HG02938 (cell line): ENCODE results near the gene SLC34A1.
A peak's percentile ranks its signal among the peaks of the same experiment; 100 is the strongest.
"Not testable (repeated sequence)": the region's sequence is repeated elsewhere in the genome, so short reads cannot be mapped to it uniquely, and the experiment has no call there.

ENCODE experiments used
- ATAC-seq: cut with Tn5 transposase; IDR thresholded peaks from one replicate; pipeline ENCODE4 v1.9.1; 2021; ENCODE audit warnings: mild to moderate bottlenecking, moderate library complexity; ENCODE audit not compliant: unreplicated experiment

Gene SLC34A1

DNA sequence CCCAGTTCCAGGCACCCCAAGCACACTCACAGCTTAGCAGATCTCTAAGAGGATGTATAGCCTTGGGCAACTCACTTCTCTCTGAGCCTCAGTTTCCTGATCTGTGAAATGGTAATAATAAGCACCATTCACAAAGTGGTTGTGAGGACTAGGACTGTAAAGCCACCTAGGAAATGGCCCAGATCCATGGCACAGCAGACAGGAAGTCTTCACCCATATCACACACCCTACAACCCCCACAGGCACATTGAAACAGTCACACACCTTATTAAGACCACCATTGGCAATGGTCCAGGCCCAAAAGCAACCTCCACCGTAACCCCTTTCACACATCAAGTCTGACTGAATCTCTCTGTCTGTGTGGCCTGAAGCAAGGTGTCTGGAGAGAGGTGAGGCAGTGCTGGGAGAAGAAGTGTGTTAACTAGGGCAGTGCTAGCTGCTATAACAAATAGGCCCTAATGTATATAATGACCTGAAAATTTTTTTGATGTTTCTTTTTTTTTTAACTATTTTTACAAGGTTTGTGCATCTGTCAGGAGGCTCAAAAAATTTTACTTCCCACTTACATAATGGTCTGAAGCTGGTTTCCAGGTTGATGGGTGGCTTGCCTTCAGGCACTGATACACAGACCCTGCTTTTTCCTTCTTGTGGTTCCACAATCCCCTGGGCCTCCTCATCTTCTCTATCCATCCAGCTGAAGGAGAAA is 28.9 kb upstream of the SLC34A1 start:
- ATAC-seq: no peak

DNA sequence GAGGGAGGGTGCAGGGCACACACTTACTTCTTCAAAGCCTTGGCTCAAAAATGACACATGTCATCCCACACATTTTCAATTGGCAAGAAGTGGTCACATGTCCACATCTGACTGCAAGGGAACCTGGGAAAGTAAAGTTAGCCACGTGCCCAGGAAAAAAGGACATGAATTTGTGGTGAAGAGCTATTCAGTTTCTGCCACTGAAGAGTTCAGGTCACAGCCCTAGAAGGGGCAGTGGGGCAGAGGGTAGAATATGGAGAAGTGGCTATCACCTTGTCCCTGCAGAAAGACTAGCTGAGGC is 28.4 kb upstream of the SLC34A1 start:
- ATAC-seq: no peak

DNA sequence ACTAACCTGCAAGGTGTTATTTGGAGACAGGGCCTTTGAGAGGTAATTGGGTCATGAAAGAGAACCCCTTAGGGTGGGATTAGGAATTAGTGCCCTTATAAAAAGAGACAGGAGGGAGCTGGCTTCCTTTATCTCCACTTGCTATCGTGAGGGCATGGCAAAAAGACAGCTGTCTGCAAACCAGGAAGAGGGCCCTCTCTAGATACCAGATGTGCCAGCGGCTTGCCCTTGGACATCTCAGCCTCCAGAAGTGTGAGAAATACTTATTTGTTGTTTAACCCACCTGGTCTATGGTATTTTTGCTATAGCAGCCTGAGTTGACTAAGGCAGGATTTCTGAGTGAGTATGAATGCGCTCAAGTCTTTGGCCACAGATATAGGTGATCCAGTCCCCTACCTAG is 27.5 kb upstream of the SLC34A1 start:
- ATAC-seq: no peak

DNA sequence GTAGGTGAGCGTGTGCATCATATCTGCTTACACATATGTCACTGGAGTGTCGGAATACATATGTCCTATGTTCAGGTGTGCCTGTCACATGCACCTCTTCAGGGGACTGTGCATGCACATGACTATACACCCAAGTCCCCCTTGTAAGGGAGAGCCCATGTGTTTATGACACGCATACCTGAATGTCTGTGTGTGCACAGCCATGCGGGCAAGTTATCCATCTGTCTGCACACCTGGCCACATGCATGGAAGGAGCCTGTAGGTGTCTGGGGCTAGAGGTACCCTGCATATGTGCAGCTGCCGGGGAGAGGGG is 27.1 kb upstream of the SLC34A1 start:
- no peak for ATAC-seq

DNA sequence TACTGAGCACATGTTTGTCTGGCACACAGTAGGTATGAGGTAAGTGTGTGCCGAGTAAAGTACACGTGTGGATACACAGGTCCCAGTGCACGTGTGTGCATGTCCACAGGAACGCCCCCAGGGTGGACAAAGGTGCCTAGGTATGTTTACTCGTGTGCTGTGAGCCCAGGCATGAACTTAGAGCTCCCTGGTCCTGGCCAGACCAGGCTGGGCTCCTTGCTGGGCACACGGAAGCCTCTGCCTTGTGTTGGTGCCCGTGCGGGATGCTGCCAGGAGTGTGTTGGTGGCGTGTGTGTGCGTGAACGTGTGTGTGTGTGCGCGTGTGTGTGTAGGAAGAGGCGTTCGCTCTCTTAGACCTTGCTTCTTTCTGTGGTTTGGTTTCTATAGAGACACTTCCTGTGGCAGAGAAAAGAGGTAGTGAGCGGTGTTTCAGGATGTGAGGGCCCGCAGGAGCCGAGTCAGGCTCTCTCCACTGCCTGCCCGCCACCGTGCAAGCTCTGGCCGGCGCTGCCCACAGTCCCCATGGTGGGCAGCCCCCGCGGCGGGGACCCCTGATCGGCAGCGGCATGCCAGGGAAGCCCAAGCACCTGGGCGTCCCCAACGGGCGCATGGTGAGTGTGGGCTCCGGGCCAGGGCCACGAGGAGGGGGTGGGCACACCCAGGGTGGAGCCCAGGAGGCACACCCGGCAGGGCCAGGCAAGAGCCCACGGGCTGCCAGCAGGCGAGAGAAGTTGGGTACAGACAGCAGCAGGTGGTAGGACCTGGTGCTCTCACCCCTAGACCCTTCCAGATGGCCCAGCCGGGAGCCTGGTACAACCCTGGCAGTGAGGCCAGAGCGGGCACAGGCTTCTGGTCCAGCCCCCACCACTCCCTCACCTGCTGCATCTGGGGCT is 26.5 kb upstream of the SLC34A1 start, which contains the start of gene RGS14:
Gene RGS14 (plus strand): TSS at position 466 of the 893 bp plus-strand sequence. CDS start 101 bp downstream, at position 567.
- peak; percentile 93 for ATAC-seq

DNA sequence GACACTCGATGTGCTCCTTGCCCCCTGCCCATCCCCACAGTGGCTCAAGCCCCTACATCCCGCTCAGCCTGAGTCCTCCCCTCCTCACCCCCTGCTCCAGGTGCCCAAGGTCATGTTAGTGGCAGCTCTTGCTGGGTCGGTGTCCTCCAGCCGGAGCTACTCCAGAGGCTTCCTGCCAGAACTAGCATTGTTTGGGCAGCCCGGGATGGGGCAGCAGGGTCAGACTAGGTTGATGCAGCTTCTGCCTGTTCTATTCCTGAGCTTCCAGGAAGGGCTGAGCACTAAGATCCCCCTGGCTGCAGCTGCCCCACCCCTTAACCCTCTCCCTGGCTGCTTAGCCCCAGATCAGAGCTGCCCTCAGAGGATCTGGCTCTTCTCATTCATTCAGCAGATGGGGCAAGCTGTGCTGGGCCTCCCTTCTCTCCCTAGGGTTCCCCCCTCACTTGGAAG is 25.8 kb upstream of the SLC34A1 start:
- ATAC-seq: no peak

DNA sequence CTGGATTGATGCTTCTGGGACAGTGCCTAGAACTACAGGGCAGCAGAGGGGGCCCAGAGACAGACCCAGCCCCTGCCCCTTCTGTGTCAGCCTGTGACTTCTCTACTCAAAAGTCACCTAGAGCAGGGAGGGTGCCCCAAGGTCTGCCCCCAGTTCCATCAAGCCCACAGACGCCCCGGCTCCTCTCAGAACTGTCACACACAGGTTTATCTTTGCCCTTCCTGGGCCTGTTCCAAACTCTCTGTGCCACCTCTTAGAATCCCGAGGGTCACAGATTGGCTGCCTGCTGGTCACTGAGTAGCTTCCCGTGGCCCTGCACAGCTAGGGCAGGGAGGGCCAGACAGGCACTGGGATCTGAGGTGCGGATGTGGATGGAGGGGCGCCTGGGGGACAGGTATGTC is 24.8 kb upstream of the SLC34A1 start:
- ATAC-seq: no peak

DNA sequence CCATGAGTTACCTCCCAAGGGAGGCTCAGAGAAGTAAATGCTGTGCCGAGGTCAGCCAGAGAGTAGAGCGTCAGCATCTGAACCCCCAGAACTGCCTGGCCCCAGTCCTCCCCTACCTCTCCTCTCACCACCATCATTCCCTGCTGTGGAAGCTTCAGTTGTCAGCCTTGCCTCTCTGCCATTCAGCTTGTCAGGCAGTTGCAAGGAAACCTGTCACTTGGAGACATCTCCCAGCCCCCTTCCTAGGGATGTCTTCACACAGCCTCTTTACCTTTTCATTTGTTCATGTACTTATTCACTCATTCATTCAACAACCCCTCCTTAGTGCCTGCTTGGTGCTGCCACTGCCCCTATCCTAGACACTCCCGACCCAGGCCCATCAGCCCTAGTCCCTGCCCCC is 24.4 kb upstream of the SLC34A1 start:
- ATAC-seq: no peak

DNA sequence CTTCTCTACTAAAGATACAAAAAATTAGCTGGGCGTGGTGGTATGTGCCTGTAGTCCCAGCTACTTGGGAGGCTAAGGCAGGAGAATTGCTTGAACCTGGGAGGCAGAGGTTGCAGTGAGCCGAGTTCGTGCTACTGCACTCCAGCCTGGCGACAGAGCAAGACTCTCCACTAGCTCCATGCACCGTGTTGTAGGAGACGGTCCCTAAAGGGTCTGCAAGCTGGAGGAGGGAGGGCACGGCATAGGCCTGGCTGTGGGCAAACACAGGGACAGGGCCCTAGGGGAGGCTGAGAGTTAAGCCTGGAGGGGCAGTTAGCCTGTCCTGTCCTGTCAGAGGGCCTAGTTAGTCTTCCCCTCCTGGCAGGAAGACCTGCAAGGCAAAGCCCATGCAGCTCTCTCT is 23.5 kb upstream of the SLC34A1 start:
- ATAC-seq: not testable (repeated sequence)

DNA sequence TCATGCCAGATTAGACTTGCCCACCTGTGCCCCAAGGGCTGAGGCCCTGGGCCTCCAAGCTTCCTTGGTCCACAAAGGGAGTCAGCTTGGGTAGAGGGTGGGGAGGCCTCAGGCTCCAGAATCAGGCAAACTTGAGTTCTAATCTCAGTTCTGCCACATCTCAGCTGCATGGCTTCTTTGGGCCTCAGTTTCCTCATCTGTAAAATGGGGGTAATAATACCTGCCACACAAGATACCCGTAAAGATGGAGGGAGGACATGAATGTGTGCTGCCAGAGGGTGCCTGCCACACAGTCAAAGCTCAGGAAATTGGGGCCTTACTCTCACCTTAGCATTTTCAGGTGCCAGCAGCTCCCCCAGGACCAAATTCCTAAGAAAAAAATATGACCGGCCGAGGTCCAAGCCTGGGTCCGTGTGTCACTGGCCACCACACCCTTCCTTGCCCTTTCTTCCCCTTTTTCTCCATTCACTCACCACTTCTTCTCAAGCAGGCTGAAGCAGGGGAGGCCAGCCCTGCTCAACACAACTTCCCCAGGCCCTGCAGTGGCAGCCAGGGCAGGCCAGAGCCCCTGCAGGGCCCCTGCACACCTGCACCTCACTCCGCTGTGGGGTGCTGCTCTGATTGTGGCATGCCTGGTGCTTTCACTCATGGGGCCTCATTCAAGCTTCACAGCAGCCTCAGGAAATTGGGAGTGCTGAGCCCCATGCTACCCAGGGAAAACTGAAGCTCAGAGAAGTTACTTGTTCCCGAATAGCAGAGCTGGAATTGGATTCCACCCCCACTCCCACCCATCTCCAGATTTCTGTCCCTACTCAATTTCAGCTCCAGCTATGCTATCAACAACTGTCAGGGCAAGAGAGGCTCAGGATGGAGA is 22.6 kb upstream of the SLC34A1 start:
- no peak for ATAC-seq

DNA sequence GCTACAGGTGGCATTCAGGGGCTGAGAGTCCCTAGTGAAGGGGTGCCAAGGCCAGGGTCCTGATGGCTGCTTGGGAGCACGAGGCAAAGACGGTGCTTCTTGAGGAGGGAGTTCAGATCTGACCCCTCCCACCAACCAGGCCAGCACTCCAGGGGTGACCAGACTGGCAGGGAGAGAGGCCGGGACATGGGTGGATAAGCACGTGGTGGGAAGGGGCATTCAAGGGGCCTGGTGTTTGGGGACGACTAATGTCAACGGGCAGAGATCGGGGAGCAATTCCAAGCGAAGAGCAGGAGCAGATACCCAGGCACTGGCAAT is 22.0 kb upstream of the SLC34A1 start:
- ATAC-seq: no peak

DNA sequence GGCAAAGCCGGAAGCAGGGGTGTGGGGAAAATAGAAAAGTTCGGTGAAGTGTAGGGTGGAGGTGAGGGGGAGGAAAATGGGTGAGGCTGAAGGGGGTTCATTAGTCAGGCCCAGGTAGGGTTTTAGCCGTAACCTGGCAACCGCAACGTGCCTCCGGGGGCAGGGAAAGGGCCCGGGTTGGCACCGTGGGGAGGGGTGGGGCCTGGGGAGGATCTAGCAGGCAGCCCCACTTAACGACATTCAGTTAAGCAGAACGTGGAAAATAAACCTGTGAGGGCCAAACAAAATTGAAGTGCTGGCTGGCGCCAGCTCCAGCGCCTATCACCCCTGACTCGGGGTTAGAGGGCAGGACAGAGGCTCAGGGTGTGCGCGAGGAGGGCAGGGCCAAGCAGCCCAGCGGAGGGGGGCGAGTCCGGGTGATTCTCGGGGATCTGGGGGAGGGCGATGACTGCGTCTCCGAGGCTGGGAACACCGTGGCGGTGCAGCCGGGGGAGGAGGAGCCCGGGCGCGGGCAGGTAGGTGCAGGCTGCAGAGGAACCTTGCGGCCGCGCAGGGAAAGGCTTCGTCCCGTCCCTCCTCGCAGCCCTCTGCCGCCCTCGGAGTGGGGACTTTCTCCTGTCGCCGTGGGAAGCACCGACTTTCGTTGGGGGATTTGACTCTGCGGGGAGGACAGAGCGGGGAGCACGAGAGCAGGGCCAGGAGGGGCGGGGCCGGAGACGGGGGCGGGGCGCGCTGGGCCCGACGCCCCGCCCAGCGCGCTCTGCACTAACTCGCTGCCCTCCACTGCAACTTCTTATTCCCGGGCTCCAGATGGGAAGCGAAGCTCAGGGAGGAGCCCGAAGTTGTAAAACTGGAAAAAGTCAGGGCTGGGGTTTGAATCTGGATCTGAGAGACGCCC is 21.4 kb upstream of the SLC34A1 start:
- no peak for ATAC-seq

DNA sequence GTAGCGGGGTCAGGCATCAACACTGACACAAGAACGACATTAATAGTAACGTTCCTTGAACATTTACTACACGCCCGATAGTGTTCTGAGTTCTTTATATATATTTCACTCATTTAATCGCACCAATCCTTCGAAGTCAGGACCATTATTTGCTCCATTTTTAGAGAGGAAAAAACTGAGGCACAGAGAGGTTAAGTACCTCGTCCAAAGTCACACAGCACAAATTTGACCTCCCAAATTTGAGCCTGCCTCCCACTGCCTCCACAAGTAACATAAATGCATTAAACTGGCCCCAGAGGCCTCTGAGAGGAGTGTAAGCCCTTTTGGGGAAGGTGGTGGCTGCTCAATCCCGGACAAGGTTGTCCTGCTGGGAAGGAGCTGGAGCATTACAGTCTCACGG is 20.7 kb upstream of the SLC34A1 start:
- no peak for ATAC-seq

DNA sequence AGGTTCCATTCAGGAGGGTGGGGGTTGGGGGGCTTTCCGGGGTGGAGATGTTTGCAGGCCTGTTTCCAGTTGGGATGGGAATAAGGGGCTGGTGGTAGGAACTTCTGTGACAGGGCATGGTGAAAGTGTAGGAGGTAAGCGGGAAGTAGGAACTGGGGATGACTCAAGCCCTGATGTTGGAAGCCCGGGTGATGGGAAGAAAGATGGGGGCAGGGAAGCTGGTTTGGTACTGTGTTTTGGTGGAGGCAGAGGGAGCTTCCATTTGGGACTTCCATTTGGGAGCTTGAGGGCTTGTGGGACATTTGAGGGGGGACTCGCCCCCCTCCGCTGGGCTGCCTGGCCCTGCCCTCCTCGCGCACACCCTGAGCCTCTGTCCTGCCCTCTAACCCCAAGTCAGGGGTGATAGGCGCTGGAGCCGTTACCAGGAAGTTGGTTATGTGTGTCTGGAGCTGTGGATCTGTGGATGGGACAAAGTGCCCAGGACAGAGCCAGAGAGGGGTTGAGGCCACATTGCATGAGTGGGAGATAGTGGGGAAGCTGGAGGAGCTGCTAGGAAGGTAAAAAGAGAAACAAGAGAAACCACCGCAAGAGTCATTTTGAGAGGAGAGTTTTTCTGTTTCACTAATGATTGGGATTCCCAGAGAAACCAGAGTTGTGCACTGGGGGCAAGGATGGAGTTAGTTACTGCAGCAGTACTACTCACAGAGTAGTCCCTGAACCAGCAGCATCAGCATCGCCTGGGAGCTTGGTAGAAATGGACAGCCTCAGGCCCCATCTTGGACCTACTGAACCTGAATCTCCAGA is 19.9 kb upstream of the SLC34A1 start:
- no peak for ATAC-seq

DNA sequence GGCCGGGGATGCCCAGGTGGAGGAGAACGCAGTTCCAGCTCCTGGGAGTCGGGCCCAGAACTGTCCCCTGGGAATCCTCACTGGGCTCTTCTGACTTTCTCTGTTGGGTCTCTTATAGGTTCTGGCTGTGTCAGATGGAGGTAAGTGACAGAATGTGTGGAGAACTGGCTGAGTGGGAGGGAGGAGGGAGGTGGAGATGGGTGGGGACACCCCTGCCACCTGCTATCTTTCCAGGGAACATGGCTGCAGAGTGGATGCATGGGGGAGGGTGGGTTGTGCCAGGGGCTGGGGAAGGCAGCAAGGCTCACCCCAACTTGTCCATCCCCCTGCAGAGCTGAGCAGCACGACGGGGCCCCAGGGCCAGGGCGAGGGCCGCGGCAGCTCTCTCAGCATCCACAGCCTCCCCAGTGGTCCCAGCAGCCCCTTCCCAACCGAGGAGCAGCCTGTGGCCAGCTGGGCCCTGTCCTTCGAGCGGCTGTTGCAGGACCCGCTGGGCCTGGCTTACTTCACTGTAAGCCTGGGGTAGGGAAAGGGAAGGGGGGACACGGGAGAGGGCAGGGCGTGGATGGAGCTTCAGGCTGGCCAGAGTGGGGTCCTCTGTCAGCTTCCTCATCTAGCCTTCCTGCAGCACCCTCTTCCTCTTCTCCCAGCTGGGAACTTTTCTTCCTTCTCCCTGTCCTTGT is 18.2 kb upstream of the SLC34A1 start:
- ATAC-seq: no peak

DNA sequence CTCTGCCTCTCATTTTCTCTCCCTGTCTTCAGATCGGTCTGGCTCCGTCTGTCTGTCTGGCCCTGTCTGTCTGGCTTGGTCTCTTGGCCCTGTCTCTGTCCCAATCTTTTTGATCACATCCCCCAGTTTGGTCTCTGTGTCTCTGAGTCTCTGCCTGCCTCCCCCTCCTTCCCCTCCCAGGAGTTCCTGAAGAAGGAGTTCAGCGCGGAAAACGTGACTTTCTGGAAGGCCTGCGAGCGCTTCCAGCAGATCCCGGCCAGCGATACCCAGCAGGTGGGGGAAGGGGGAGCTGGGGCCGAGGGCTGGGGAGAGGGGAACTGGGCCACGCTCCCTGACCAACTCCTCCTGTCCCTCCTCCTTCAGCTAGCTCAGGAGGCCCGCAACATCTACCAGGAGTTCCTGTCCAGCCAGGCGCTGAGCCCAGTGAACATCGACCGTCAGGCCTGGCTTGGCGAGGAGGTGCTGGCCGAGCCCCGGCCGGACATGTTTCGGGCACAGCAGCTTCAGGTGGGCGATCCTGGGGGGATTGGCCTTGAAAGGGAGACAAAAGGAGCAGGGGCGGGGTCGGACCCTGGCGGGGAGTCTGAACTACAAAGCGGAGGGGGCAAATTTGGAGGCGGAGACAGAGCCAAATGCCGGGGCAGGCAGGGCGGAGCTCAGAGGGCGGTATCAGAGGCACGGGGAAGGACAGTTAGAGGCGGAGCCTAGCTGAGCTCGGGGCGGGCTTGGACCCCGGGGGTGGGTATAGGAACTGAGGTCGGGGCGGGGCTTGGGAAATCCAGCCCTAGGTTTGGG is 17.5 kb upstream of the SLC34A1 start:
- ATAC-seq: no peak

DNA sequence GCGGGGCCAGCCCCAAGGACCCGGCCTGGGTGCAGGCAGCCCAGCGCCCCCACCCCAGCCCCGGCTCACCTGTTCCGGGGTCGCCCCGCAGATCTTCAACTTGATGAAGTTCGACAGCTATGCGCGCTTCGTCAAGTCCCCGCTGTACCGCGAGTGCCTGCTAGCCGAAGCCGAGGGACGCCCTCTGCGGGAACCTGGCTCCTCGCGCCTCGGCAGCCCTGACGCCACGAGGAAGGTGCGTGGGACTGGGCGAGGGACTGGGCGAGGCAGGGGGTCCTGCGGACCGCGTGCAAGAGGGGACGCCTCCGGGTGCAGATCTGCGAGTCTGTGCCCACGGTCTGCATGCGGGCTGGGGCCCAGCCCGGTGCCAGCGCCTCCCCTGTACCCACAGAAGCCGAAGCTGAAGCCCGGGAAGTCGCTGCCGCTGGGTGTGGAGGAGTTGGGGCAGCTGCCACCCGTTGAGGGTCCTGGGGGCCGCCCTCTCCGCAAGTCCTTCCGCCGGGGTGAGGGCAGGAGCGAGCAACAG is 16.8 kb upstream of the SLC34A1 start:
- no peak for ATAC-seq
